Activated T-cell treated with anti-CD3 and anti-CD28 coated beads for 48 hours (primary cell): Measurements from ENCODE around the gene BTG2.

Experiments
- DNase-seq: peaks from one replicate; pipeline ENCODE4 v3.0.0-alpha.2; 2020; ENCODE audit warnings: low read depth

Gene BTG2

DNA sequence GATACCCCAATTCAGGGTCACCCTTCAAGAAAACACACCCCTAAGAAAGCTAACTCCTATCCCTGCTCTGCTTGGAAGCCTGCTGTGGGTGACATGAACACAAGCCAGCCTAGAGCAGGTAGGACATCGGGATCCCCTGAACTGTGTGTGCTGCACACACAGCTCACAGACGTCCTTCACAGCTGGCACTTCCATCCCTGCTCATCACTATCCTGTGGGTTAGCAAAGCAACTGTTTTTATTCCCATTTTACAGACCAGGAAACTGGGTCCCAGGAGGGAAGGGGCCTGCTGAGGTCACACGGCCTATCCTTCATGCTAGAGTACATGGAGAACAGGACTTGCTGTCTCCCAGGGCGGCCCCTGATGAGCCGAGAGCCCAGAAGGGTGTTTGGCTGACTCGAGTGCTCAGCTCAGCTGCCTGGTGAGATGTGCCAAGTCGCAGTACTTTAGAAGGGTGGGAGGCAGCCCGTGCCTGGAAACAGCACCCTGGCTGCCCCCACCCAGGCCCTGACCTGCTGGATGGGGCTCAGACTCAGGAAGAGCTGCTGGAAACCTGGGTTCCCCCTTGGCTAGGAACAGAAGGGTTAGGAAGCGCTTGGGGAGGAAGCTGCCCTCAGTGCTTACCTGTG lies 28.3 kb upstream of the BTG2 start:
- DNase-seq, result no peak

GRCh38 chr1:203278082-203278884 lies 27.0 kb upstream of the BTG2 start:
- no peak for DNase-seq

DNA sequence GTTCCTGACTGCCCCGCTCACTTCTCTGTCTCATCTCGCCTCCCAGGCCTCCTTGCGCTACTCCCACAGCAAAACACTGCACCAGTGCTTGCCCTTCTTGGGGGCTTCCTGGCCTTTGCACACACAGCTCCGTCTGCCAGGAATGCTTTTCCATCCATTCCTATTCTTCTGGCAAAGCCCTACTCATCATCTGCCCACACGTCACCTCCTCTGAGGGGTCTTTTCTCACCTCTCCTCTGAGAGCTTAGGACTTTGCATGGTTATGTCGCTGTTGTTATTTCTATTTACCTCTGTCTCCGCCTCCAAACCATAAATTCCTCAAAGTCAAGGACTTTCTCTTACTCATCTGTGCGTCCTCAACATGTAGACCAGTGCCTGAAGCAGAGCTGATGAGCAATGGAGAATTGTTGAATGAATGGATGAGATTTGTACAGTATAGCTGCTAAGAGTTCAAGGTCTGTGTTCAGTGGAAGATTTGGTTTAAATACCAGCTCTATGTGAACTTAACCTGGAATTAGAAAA lies 26.4 kb upstream of the BTG2 start:
- no peak for DNase-seq

DNA sequence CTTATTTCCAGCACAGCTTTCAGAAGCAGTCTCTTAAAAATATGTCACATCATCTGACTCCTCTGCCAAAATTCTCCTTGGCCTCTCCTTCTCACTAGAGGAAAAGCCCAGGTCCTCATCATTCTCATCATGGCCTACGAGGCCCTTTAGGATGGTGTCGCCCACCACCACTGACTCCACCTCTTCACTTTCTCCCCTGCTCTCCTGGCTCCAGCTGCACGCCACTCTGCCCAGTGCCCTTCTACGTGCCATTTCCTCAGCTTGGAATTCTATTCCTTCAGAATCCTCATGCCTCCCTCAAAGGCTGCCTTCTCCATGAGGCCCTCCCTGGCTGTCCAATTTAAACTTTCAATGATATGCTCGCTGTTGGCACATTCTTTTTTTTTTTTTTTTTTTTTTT lies 25.3 kb upstream of the BTG2 start:
- no peak for DNase-seq

DNA sequence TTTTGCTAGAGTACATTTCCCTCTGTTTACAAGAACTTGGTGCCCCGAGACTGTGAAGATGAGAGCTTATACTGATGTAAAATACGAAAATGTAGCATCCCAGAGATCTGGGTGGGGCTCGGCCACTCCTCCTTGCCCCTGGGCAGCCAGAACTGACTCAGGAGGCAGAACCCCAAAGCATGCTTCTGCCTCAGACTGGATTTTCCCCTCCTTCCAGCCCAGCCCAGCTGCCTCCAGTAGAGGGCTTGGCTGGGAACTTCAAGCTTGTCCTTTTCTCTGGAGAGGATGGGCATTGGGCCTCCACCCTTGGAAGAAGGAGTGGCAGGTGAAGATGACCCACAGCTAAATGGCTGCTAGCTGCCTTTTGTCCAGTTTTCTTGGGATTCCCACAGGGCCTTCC lies 24.3 kb upstream of the BTG2 start:
- no peak for DNase-seq

DNA sequence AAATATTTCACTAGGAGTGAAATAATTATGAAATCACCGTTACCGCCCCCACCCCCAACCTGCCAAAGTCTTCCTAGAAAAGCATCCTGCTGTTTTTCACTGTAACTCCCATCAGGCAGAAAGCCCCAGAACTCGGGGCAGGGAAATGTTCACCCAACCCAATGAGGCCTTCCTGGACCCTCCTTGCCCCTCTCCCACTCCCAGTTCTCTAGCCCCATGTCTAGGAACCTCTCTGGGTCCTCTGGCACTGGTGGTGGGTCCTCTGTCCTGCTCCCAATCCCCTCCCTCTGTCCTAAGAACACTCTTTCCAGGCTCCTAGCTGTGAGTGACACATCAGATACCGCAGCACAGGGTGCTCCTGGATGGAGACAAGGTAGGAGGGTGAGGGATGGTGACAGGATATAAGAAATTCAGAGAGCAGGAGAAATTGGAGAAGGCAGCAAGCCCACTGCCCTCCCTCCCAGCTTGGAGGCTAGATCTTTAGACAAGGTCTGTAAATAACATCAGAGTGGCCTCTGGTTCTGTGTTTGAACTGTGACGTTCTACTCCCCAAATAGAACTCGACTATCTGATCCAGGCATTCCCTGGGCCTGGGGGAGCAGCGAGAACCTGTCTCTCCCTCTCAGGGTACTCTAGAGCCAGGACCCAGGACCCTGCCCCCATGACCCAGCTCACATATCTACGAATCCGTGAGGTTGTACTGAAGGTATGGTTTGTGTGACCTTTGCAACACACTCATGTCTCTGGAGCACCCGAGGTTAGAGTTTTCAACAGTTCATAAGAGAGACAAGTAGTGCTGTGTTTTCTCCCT lies 23.3 kb upstream of the BTG2 start:
- no peak for DNase-seq

GRCh38 chr1:203282720-203283542 lies 22.4 kb upstream of the BTG2 start:
- no peak for DNase-seq

DNA sequence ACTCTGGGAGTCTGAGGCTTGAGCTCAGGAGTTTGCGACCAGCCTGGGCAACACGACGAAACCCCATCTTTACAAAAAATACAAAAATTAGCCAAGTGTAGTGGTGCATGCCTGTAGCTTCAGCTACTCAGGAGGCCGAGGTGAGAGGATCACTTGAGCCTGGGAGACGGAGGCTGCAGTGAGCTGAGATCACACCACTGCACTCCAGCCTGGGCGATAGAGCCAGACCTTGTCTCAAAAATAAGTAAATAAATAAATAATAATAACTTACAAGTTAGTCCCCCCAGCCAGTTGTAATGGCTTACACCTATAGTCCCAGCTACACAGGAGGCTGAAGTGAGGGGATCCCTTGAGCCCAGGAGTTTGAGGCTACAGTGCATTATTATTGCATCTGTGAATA lies 21.7 kb upstream of the BTG2 start:
- no peak for DNase-seq

- no peak for DNase-seq
These were observed 20.8 kb upstream of the BTG2 start for GRCh38 chr1:203284411-203285123.

GRCh38 chr1:203286161-203286984 lies 18.9 kb upstream of the BTG2 start:
- DNase-seq, result no peak

- DNase-seq, result peak; percentile 54
These were observed 18.0 kb upstream of the BTG2 start for GRCh38 chr1:203287109-203287893.

DNA sequence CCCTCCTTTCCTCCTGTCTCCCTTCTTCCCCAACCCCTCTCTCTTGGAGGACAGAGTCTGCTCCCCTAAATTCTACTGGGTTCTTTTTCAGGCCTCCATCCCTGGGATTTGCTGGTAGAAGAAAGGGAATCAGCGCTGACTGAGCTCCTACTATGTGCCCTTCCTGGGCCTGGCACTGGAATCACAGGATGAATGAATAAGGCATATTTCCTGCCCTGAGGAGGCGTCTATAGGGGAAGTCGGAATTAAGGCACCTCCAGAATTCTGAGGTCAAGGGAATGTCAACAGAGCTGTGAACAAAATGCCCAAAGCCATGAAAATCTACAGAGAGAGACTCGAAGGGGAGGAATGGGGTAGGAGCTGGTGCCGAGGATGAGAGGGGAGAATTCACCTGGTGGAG lies 17.4 kb upstream of the BTG2 start:
- no peak for DNase-seq

- DNase-seq, result no peak
These were observed 16.9 kb upstream of the BTG2 start for GRCh38 chr1:203288400-203288799.

DNA sequence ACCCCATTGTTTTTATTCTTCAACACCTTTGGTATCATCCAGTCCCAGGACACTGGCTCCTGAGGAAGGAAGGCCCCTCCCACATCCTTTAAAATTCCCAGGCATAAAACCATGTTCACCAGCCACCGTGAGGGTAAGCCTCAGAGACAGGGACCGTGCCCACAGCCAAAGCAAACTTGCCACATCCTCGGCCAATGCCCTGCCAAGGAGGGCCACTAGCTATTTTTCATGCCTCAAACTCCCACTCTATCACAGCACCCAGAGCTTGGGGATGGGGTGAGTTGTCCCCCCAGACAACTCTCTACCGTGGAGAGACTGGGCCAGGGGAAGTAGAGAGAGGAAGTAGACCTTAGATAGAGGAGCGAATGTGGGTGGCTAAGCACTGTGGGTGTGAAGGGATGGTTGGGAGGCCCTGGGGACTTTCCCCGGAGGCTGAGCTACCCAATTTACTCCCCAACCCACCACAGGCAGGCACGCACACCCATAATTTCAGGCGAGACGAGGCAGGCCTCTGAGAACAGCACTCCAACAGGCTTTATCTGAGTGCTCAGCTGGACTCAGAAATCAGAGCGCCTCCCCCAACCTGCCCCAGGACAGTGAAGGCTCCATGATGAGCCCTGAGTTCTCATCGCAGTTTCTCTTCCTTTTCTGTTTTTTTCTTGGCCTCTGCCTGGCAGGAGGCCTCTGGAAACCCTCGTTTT lies 15.9 kb upstream of the BTG2 start:
- peak; percentile 84 for DNase-seq

DNA sequence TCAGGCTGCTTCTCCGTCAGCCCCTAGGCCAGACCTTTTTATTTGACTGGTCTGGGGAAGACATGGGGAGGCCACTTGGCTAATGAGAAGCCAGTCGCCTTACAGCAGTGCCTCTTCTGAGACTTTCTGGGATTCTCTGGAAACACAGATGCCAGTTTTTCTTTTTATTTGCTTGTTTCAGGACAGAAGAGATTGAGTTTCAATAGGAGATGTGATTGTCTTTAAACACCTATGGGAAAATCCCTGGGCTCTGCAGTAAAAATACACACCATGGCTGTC lies 15.4 kb upstream of the BTG2 start:
- no peak for DNase-seq

- DNase-seq, result peak; percentile 96
These were observed 14.8 kb upstream of the BTG2 start for GRCh38 chr1:203290261-203291089.

DNA sequence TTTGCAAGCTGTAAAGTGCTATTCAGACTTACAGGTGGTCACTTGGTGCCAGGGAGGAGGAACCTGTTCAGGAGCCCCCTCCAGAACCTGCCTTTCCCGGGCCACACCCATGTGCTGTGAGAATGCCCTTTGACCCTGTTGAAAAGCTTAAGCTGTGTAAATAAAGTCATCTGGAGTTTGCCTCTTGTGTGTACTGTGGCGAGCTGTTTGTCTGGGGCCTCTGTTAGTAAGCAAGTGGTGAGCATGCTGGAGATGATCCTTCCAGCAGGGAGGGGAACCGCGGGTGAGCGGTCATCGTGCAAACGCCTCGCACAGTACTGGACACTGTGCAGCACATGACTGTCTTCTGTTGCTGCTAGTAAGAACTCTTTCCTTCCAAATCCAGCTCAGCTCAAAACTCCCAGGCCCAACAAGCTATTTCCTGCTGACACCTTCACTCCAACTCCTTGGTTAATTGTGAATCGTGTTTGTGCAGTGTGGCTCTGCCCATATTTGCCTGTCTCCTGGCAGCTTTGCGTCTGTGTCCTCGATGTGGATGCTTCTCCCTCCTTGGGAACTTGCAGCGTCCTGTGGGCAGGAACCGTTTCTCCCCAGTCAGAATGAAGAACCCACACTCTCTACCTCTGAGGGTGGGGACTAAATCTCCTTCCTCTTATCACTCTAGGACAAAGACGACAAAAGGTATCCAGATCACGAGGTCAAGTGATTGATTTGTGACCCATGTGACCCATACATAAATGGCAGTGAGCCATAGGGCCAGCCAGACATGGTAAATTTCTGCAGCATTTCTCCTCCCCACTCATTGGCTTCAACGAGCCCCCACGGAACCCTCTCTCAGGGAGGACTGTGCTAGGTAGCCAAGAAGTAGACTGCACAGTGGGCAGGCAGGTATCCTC lies 13.9 kb upstream of the BTG2 start:
- DNase-seq, result no peak
